GM04504 (cell line): ENCODE measurements around the gene NCBP3.
"Not testable (repeated sequence)": the region's sequence is repeated elsewhere in the genome, so short reads cannot be mapped to it uniquely, and the experiment has no call there.

Experiments used
- DNase-seq: peaks from one replicate; pipeline ENCODE4 v3.0.0-alpha.2; 2012; ENCODE audit warnings: low read depth

The NCBP3 gene

GRCh38 chr17:3846437-3847164 lies 555 bp upstream of the NCBP3 start:
- no peak for DNase-seq

- no peak for DNase-seq
These were observed 790 bp downstream of the NCBP3 start for GRCh38 chr17:3845291-3845620.

GRCh38 chr17:3844556-3844955 lies 1.5 kb downstream of the NCBP3 start:
- not testable (repeated sequence) for DNase-seq

- no peak for DNase-seq
These were observed 2.0 kb downstream of the NCBP3 start for GRCh38 chr17:3843935-3844516.

- DNase-seq = no peak
These were observed 7.8 kb downstream of the NCBP3 start for GRCh38 chr17:3838206-3838605.

GRCh38 chr17:3836551-3836950 lies 9.5 kb downstream of the NCBP3 start:
- DNase-seq = no peak

- no peak for DNase-seq
These were observed 10.4 kb downstream of the NCBP3 start for GRCh38 chr17:3835410-3836229.

GRCh38 chr17:3834811-3835210 lies 11.2 kb downstream of the NCBP3 start:
- DNase-seq = no peak

- DNase-seq = no peak
These were observed 17.2 kb downstream of the NCBP3 start for GRCh38 chr17:3828852-3829232.

- no peak for DNase-seq
These were observed 17.7 kb downstream of the NCBP3 start for GRCh38 chr17:3828151-3828851.

GRCh38 chr17:3827124-3827773 lies 18.8 kb downstream of the NCBP3 start:
- no peak for DNase-seq

GRCh38 chr17:3826191-3826590 lies 19.9 kb downstream of the NCBP3 start:
- no peak for DNase-seq

- no peak for DNase-seq
These were observed 24.9 kb downstream of the NCBP3 start for GRCh38 chr17:3821101-3821500.

- DNase-seq = no peak
These were observed 27.3 kb downstream of the NCBP3 start for GRCh38 chr17:3818786-3819185.

- DNase-seq = no peak
These were observed 28.0 kb downstream of the NCBP3 start for GRCh38 chr17:3817851-3818605.

GRCh38 chr17:3815925-3816324 lies 30.1 kb downstream of the NCBP3 start:
- no peak for DNase-seq

- DNase-seq = no peak
These were observed 30.9 kb downstream of the NCBP3 start for GRCh38 chr17:3815122-3815521.

- no peak for DNase-seq
These were observed 31.7 kb downstream of the NCBP3 start for GRCh38 chr17:3814361-3814760.

- no peak for DNase-seq
These were observed 32.9 kb downstream of the NCBP3 start for GRCh38 chr17:3813171-3813570.

- no peak for DNase-seq
These were observed 33.3 kb downstream of the NCBP3 start for GRCh38 chr17:3812771-3813170.

- no peak for DNase-seq
These were observed 33.8 kb downstream of the NCBP3 start for GRCh38 chr17:3812284-3812683.
